Measurements from ENCODE around the gene NT5E. TPM values are rescaled to one million over a fixed set of nuclear protein-coding genes. Genes with fewer than 3 reads are reported as not detected.
"Not testable (repeated sequence)": the region's sequence is repeated elsewhere in the genome, so short reads cannot be mapped to it uniquely, and the experiment has no call there.

NT5E gene
- total RNA-seq, 4 donors from 2014 or later = 14.7 to 40.6 (median 22.7) TPM

DNA sequence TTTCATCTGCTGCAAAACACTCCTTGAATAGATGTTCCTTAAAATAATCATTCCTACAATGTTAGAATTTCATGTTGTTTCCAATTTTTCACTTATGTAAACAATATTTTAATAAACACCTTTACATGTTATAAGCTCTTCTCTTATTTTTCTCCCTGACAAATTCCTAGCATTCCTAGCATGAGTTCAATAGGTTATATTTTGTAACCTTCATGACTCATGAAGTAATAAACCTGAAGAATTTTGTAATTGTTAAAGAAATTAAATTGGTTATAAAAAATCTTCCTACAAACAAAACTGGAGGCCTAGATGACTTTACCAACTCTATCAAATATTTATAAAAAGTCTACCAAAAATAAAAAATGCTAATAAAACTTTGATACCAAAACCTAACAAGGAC is 66.3 kb downstream of the NT5E start:
- H3K4me3 ChIP-seq = no peak overlapping the region

DNA sequence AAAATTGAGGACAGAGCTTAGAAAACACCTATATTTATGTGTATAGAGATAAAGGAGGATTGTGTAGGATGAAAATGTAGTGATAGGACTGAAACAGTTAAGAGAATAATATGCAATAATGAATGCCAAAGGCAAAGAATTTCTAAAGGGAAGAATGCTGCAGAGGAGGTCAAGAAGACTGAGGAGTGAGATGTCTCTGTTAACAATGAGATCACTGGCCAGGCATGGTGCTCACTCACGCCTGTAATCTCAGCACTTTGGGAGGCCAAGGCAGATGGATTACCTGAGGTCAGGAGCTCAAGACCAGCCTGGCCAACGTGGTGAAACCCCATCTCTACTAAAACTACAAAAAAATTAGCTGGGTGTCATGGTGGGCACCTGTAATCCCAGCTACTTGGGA is 74.4 kb downstream of the NT5E start:
- not testable (repeated sequence) for H3K4me1 ChIP-seq, H3K27me3 ChIP-seq, H3K9me3 ChIP-seq, H3K27ac ChIP-seq, DNase-seq, H3K4me3 ChIP-seq
- H3K36me3 ChIP-seq = peaks cover 0 to 61% (median 2%) of the 10 kb centered on the region in 3 donors

More for the DNA sequence above, 66.3 kb downstream of the NT5E start:
- Histone ChIP-seq H3K4me1 (no peaks in the 10 kb centered on the region), H3K9me3 (no peaks in the 10 kb centered on the region), H3K36me3 (peaks cover 0 to 59% (median 0%) of the 10 kb centered on the region in 3 donors), H3K27me3 (no peaks in the 10 kb centered on the region), H3K27ac (no peak overlapping the region)
- DNase-seq = no peak
- TF ChIP-seq, protein P1, sequence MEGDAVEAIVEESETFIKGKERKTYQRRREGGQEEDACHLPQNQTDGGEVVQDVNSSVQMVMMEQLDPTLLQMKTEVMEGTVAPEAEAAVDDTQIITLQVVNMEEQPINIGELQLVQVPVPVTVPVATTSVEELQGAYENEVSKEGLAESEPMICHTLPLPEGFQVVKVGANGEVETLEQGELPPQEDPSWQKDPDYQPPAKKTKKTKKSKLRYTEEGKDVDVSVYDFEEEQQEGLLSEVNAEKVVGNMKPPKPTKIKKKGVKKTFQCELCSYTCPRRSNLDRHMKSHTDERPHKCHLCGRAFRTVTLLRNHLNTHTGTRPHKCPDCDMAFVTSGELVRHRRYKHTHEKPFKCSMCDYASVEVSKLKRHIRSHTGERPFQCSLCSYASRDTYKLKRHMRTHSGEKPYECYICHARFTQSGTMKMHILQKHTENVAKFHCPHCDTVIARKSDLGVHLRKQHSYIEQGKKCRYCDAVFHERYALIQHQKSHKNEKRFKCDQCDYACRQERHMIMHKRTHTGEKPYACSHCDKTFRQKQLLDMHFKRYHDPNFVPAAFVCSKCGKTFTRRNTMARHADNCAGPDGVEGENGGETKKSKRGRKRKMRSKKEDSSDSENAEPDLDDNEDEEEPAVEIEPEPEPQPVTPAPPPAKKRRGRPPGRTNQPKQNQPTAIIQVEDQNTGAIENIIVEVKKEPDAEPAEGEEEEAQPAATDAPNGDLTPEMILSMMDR (IDR thresholded peaks at IDR 0.05) = no peak
- TF ChIP-seq POLR2A (IDR thresholded peaks at IDR 0.05) = no peak

DNA sequence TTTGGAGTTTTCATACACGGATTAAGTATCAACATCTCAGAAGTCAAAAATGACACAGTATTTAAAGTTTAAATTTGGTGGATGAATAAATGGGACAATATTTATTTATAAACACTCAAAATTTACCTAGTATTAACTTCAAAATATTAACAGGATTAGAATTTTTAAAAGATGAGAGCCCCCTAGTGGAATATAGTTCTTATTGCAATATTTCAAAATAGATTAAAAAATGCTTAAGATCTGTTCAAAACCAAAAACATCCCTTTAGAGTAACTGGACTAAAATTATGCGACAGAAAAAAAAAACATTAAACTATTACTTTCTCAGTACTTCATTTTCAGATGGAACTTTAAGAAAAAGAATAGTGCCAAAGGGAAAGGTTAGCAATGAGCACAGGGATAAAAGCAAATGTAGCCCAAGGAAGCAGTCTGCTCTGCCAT is 87.2 kb downstream of the NT5E start:
- no peak for TF ChIP-seq POLR2A (IDR thresholded peaks at IDR 0.05)
- TF ChIP-seq, protein P1 (IDR thresholded peaks at IDR 0.05) = peak in 5 of 6 experiments; percentile 23 to 73 (median 32)
- H3K9me3 ChIP-seq = no peaks in the 10 kb centered on the region
- peaks cover 0 to 48% (median 0%) of the 10 kb centered on the region in 3 donors for H3K36me3 ChIP-seq
- DNase-seq = no peak
- no peak overlapping the region for H3K27ac ChIP-seq
- no peaks in the 10 kb centered on the region for H3K4me1 ChIP-seq
- no peaks in the 10 kb centered on the region for H3K27me3 ChIP-seq
- H3K4me3 ChIP-seq = no peak overlapping the region

DNA sequence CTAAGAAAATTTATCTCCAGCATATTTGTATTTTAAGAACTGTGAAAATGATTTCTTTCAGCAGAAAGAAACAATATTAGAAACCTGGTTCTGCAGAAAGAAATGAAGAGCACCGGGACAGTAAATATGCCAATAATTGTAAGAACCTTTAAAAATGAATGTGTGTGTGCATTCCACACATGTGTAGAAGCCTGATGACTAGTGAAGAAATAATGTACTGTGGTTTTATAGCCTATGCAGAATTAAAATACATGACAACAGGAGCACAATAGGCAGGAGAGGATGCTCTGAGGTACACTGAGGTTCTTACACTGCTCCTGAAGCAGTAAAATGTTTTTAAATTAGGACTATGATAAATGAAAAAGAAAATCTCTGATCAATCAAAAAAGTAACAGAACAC is 94.9 kb downstream of the NT5E start:
- TF ChIP-seq, protein P1 (IDR thresholded peaks at IDR 0.05) = no peak
- TF ChIP-seq POLR2A (IDR thresholded peaks at IDR 0.05) = no peak
- Histone ChIP-seq H3K9me3 (no peaks in the 10 kb centered on the region), H3K4me3 (no peak overlapping the region), H3K27ac (no peak overlapping the region), H3K36me3 (peaks cover 0 to 61% (median 0%) of the 10 kb centered on the region in 3 donors), H3K27me3 (no peaks in the 10 kb centered on the region), H3K4me1 (no peaks in the 10 kb centered on the region)
- no peak for DNase-seq

Other genes with a start within 250 kb of the NT5E start
- 100 to 1,000 TPM in 3 of 4 donors, 10 to 100 TPM in 1; 91.2 to 123 (median 103) TPM for gene SNX14, start 143.8 kb downstream of the NT5E start, total RNA-seq
- gene SYNCRIP, start 192.8 kb downstream of the NT5E start, total RNA-seq = 10 to 100 TPM; 32.4 to 52.8 (median 37.8) TPM